CD4-positive, alpha-beta T cell treated with Interleukin-15 for 1 hour (primary cell): ENCODE results near the gene MYO7B.

Experiments
- DNase-seq: peaks from one replicate; pipeline ENCODE4 v3.0.0-alpha.2; 2020

The MYO7B gene

DNA sequence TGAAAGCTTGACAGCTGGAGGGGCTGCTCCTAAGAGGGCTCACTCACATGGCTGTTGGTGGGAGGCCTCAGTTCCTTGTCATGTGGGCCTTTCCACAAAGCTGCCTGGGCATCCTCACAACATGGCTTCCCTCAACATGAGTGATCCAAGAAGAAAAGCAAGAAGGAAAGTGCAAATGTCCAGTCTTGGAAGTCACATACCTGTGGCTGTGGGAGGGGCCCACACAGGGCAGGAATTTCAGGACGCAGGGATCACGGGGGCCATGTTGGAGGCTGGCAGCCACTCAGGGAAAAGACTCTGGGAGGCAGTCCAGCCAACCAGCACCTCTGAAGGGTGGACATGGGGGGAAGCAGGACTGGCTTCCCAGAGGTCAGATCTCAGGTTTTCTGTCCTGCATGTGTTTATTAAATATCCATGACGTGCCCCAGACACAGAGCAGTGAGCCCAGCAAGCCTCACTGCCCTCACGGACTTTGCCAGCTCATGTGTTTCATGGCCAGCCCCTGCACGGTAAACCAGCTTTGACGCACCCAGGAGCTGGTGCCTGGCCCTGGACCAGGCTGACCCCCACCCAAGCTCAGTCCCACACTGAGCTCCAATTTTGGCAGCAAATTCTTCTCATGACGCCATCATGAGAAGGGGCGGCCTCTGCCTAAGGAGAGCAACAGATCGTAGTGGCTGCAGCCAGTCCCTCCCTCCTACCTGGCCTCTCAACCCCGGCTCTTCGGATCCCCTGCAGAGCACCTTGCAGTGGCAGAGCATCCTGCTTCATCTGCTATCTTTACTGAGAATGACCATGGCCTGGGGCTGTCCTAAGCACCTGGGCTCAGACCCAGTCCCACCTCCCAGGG, 75.8 kb downstream of the MYO7B start:
- DNase-seq, result no peak

- DNase-seq, result no peak
Observed at GRCh38 chr2:127612111-127612822, 76.8 kb downstream of the MYO7B start.

DNA sequence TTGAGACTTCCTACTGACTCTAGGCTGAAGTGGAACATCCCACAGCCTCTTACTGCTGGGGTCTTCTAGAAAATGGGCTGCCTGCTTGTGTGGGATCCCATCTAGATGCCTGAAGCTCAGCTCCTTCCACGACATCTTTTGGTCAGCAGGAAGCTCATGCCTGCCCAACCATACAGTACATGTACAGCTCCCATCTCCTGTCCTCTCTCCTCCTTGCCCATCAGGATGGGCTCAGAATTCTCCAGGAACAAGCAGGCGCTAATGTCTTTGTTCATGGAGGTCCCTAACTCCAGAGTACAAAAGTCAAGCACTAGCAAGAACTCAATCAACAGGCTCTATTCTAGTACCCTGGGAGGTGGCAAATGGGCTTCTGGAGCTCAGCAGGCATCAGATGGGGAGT, 78.8 kb downstream of the MYO7B start:
- no peak for DNase-seq

GRCh38 chr2:127614731-127615130, 79.2 kb downstream of the MYO7B start:
- DNase-seq, result no peak

GRCh38 chr2:127615511-127616166, 80.2 kb downstream of the MYO7B start:
- DNase-seq, result no peak

DNA sequence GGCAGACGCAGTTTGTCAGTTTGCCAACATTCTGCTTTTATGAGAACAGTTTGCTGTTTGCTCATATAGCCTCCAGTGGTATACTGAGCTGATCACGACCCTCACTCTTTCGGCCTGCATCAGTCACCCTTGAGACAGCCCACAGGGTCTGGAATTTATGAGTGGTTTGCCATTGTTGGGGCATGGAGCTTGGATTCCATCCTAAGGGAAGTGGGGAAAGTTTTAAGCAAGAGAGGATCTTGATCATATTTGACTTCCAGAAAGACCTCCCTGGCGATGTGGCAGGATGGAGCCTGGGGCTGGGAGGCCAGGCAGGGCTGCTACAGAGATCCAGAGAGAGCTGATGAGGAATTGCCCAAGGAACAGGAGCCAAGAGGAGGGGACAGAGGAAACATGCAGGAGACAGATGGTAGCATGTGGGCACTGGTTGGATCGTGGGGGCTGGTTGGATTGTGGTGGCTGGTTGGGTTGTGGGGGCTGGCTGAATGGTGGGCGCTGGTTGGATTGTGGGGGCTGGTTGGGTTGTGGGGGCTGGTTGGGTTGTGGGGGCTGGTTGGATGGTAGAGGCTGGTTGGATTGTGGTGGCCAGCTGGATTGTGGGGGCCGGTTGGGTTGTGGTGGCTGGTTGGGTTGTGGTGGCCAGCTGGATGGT, 83.2 kb downstream of the MYO7B start:
- DNase-seq, result no peak

GRCh38 chr2:127619203-127619590, 83.7 kb downstream of the MYO7B start:
- no peak for DNase-seq

GRCh38 chr2:127619877-127620705, 84.6 kb downstream of the MYO7B start:
- DNase-seq, result no peak

- DNase-seq, result no peak
Observed at GRCh38 chr2:127620866-127621265, 85.4 kb downstream of the MYO7B start.

- DNase-seq, result no peak
Observed at GRCh38 chr2:127621981-127622431, 86.5 kb downstream of the MYO7B start.

DNA sequence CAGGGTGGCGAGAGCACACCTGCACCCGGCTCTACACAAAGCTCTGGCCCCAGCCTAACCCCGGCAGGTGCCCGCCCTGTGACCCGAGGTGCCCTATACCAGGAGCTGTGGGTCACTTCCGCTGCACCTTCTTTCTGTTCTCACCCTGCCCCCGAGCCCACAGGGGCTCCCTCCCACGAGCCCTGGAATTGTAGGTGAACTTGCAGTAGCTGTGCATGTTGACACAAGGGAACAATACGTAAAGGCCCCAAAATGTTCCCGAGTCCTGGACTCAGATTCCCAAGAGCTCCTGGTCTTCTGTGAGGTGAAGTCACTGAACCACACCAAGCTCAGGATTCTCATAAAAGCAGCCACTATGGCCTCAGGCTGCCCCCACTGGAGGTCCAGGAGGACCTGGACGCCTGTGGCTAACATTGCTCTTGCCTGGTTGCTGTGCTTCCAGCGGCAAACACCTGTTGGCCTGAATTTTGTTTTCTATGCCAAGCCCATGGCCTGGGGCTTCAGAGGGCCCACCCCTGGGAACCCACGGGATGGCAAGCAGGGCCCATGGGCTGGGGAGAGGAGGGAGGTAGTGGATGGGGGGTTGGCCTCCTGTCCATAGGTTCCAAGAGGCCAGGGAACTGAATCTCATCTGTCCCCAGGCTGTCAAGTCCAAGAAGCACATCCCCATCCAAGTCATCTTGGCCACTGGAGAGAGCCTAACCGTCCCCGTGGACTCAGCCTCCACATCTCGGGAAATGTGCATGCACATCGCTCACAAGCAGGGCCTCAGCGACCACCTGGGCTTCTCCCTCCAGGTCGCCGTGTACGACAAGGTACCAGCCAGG, 87.3 kb downstream of the MYO7B start:
- no peak for DNase-seq

- peak; percentile 14 for DNase-seq
Observed at GRCh38 chr2:127623388-127624319, 88.2 kb downstream of the MYO7B start.

GRCh38 chr2:127624320-127624755, 88.9 kb downstream of the MYO7B start:
- DNase-seq, result peak; percentile 9

DNA sequence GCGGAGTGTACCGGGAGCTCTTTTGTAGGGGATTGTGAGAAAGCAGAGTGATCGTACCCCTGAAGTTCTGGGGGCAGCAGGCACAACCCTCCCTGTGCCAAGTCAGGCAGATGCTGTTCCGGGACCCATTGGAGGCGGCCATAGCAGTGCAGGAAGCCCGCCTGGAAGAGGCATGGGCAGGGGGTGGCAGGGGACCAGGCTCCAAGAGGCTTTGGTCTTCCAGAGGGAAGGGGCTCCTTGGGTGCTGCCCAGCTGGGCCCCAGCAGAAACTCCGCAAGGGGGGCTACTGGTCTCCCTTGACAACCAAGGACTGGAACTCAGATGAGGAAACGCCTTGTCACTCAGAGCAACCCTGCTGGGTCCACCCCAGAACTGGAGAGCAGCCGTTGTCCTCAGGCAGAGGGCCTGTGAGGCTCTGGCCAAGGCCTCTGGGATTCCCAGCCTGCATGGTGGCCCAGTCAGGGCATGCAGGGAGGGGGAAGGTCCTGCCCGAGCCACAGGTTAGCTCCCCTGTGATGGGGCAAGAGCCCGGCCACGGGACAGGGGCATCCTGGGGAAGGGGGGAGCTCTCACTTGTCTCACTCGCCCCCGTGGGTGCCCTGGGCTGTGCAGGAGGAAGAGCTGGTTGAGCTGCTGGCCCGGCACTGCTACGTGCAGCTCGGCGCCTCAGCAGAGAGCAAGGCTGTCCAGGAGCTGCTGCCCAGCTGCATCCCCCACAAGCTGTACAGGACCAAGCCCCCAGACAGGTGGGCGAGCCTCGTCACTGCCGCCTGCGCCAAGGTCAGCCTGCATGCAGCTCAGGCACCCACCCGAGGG, 89.5 kb downstream of the MYO7B start:
- peak; percentile 12 for DNase-seq

GRCh38 chr2:127625572-127625951, 90.1 kb downstream of the MYO7B start:
- DNase-seq, result no peak

GRCh38 chr2:127626175-127626574, 90.7 kb downstream of the MYO7B start:
- DNase-seq, result no peak

- no peak for DNase-seq
Observed at GRCh38 chr2:127626917-127627739, 91.6 kb downstream of the MYO7B start.
